Vagina (tissue), 2 donors: Measurements from ENCODE around the gene MACIR.

ENCODE experiments used
- CTCF ChIP-seq, 3 experiments: fragments of 450-650 bp in 2 of 3; fragments of 200-600 bp in 1 of 3; sonication (generic) in 1 of 3; IDR thresholded peaks; one replicate each; pipeline ENCODE4 v1.5.1; 2017 to 2019; ENCODE audit warnings: antibody characterized with exemption in 3 of 3, mild to moderate bottlenecking in 2 of 3, moderate library complexity in 2 of 3
- POLR2A ChIP-seq, 2 donors: fragments of 450-650 bp; IDR thresholded peaks; one replicate each; pipeline ENCODE4 v1.6.1; 2017; ENCODE audit warnings: antibody characterized with exemption in 2 of 2, mild to moderate bottlenecking in 2 of 2, moderate library complexity in 2 of 2
- POLR2AphosphoS5 ChIP-seq, 2 donors: sonication (generic); formaldehyde crosslinking; IDR thresholded peaks; one replicate each; pipeline ENCODE4 v1.9.0; 2017; ENCODE audit warnings: antibody characterized with exemption in 2 of 2, mild to moderate bottlenecking in 2 of 2, low read depth in 1 of 2; ENCODE audit not compliant: insufficient read depth in 1 of 2

- no peak for TF ChIP-seq POLR2A (IDR thresholded peaks at IDR 0.05)
- TF ChIP-seq CTCF (IDR thresholded peaks at IDR 0.05) = no peak
- no peak for TF ChIP-seq POLR2AphosphoS5 (IDR thresholded peaks at IDR 0.05; ENCODE audit: insufficient read depth in 1 of 2, low read depth in 1 of 2)
Measured at GRCh38 chr5:103280967-103281366, 22.4 kb downstream of the MACIR start.
